Skin of body (tissue), 2 donors: Measurements from ENCODE around the gene ADD1. TPM values are rescaled to one million over a fixed set of nuclear protein-coding genes. Genes with fewer than 3 reads are reported as not detected.

ENCODE experiments used
- DNase-seq: peaks from one replicate; lab custom pipeline; 2025; lab: John Stamatoyannopoulos, UW
- total RNA-seq: library from RNA; depleted of rRNA; stranded (reverse); fragments of >200 nt; gene quantifications from one replicate; pipeline ENCODE4 v1.2.3, GENCODE V29; 2014

ADD1 gene
- total RNA-seq, 1 donor from 2014 or later, result 159 TPM

DNA sequence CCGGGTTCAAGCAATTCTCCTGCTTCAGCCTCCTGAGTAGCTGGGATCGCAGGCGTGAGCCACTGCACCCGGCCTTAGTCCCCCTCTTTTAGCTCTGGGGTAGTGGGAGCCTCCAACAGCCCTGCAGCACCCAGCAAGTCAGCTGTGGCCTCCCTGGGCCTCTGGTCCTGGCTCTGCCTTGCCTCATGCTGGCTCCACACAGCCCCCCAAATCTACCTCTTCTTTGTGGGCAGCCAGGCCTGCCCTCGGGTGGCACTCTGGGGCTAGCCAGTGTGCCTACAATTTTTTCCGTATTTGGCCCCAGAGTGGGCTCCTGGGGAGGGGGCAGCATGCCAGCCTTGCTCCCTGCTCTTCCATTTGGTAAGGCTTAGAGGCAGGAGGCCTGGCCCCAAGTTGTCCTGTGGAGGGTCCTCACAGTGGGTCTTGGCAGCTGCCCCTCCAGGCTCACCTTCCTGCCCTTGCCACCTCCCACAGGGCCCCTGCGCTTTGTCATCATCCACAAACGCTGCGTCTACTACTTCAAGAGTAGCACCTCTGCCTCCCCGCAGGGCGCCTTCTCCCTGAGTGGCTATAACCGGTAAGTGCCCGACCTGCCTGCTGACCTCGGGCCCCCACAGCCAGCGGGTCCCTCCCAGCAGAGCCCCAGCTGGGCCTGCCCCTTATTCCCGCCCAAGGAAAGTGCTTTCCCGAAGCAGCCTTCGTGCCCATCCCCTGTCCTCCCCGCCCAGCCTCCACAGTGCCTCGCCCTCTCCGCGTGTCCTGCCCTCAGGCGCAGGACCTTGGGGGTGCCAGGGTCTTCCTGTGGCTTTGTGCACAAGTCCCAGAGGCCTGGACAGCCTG is 21.0 kb upstream of the ADD1 start:
- no peak for DNase-seq

DNA sequence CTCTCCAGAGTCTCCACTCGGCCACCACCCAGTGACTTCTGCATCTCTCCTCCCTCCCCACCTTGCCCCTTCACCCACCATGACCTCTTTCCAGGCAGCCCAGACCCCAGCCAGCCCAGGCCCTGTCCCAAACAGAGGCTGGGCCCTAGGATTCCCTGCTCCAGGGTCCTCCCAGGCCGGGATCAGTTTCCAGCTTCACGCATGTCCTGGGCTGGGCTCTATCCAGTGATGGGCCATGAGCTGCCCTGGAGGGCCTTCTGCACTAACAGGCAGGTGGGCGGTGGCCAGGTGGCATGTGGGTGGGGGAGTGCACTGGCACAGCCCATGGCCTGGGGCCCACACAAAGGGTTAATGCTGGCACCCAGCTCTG is 20.4 kb upstream of the ADD1 start:
- DNase-seq, result no peak

DNA sequence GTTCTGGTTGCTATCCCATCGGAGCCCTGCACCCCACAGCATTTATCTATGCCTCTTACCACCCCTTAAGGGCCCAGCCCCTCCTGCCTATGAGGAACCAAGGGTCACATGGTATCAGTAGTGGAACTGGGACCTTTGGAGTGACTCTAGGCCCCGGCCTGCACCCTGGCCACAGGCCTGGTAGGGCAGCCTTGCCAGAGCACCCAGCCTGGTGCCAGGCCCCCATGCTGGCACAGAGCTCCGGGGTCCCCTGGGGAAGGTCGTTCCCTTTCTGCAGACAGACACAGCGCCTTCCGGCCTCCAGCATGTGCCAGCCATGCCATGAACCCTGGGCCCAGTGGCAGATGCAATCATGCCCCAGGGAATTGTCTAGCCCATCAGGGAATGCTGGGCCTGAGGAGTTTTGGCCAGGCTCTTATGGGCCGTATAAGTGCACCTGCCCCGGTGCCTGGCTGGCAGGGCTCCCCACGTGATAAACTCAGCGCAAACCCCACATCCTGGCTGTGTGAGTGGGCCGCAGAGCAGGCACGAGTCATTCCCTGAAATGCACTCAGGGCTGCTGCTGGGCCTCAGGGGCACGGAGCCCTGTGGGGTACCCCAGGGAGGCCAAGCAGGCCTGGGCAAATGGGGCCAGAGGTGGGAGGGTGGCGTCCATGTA is 19.8 kb upstream of the ADD1 start:
- no peak for DNase-seq

DNA sequence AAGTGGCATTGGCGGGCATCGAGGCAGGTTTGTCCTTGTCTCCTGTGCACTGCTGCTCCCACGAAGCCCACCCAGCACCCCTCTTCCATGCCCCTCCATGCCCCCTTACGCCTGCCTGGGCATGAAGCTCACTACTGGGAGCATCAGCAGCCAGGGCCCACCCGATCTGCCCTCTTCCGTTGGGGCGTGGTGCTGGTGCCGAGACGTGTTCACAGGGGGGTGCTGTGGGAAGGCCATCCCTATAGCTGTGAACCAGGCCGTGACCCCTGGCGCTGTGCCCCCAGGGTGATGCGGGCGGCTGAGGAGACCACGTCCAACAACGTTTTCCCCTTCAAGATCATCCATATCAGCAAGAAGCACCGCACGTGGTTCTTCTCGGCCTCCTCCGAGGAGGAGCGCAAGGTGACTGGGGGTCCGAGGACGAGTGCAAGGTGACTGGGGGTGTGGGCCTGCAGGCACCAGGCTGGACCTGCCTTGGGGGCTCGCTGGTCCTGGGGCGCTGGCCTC is 19.3 kb upstream of the ADD1 start:
- DNase-seq, result no peak

DNA sequence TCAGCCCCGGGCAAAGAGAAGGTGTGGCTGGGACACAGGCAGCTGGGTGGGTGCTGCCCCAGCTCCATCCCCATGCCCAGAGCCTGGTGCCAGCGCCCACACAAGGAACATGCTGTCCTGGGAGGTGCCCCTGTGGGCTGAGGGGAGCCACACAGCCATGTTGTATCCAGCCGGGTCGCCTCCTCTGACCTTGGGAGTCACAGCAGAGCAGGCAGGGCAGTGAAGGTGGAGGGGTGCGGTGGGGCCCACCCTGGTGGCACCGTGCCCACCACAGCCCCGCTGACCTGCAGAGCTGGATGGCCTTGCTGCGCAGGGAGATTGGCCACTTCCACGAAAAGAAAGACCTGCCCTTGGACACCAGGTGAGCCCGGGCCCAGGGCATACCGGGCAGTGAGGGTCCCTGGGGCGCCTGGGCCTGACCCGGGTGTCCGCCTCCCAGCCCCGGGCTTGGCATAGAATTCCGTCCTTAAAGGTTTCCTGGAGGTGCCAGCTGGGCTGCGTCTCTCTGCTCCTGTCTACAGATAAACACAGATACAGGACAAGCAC is 18.7 kb upstream of the ADD1 start:
- DNase-seq, result no peak

DNA sequence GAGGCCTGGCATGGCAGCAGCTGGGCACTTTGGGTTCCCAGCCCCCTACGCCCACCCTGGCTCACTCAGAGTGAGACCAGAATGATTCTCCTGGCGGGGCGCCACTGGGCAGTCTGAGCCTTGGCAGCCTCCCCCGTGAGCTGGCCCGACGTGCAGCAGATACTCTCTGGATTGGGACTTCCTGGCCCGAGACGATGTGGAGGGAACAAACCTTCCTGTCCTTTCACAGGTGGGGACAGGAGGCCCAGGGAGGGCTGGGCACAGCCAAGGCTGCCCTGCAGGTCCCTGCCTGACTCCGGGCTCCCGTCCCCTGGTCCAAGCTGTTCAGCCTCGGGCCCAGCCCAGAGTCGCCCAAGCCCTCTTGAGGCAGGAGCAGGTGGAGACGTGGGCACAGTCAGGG is 17.9 kb upstream of the ADD1 start:
- no peak for DNase-seq

DNA sequence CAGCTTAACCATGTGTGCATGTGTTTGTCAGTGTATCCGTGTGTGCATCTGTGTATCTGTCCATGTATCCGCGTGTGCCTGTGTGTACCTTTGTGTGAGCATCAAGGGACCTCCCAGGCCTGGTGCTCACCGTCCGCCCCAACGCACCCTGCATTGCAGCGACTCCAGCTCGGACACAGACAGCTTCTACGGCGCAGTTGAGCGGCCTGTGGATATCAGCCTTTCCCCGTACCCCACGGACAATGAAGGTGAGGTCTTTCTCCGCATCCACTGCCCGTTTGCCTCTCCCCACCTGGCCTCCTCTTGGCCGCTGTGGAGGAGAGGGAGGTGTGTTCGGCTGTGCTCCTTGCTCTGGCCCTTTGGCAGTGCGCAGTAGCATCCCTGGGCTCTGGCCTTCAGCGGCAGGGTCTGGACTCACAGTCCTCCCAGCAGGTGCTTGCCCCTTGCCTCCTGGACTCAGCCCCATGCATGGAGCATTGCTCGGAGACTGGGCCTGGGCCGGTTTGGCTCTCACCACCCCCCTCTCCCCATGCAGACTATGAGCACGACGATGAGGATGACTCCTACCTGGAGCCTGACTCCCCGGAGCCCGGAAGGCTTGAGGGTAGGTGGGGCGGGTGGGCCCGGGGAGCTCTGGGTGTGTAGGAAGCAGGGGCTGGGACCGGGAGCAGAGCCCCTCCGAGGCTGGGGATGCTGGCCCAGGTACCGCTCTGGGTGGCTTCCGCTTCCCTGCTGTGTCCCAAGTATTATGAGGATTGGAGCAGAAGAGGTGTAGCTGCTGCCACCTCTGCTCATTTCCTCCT is 16.4 kb upstream of the ADD1 start:
- DNase-seq, result no peak

DNA sequence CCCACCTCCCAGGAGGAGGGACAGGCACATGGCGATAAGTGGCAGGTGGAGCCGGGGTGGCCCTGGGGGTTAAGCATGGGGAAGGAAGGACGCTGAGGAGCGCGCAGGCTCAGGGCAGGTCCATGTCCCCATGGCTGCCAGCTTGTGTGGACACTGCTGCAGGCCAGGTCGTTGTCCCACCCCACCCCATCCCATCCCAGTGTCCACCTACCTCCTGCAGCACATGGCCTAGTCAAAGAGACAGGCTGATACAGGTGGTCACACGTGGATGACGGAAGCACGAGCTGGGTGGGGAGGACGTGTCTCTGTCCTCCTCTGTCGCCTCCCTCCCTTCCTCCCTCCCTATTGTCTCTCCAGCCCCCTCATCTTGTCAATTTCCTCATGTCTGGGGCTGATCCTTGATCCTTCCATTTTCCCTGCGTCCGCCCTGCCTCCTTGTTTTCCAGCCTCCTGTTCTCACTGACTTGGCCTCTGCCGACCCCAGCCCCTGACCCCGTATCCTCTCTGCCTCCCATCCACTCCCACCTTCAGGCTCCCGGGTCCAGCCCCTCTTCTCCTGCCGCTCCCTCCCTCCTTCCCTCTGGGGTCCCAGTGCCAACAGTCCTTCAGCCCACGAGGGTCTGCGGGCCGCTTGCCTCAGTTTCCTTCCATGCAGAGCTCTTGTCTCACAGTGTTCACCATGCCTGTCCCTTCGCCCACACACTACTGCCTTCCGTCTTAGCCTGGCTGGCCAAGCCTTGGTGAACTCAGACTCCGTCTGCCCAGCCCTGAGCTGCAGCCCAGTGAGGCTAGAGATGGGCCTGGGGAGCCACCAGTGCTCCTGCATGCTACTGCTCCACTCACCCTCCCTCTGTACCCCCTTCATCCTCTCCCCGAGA is 15.5 kb upstream of the ADD1 start:
- DNase-seq, result no peak

DNA sequence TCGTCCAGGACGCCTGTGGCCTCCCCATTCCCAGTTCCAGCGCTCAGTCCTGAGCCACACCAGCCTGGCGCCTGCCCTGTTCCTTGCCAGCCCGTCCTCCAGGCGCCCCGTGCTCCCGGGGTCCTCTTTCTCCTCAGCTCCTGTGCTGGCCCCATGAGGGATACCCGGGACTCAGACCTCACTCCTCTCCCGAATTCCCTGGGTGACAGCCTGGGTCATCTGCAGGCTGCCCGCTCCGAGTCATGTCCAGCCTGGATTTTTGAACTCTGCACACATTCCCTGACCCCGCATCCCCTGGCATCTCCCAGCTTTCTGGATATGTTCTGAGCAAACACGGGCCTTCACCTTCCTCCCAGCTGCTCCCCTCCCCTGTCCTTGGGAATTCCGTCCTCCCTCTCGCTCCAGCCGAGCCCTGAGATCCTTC is 14.9 kb upstream of the ADD1 start:
- no peak for DNase-seq

DNA sequence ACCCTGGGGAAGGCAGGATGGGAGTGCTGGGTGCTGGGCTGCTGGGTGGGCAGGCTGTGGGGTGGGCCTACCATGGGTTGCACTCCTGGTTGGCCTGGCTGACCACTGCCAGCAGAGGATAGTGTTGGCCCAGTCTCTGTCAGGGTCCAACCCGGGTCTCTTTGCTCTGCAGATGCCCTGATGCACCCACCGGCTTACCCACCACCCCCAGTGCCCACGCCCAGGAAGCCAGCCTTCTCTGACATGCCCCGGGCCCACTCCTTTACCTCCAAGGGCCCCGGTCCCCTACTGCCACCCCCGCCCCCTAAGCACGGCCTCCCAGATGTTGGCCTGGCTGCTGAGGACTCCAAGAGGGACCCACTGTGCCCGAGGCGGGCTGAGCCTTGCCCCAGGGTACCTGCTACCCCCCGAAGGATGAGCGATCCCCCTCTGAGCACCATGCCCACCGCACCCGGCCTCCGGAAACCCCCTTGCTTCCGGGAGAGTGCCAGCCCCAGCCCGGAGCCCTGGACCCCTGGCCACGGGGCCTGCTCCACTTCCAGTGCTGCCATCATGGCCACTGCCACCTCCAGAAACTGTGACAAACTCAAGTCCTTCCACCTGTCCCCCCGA is 14.2 kb upstream of the ADD1 start:
- no peak for DNase-seq

DNA sequence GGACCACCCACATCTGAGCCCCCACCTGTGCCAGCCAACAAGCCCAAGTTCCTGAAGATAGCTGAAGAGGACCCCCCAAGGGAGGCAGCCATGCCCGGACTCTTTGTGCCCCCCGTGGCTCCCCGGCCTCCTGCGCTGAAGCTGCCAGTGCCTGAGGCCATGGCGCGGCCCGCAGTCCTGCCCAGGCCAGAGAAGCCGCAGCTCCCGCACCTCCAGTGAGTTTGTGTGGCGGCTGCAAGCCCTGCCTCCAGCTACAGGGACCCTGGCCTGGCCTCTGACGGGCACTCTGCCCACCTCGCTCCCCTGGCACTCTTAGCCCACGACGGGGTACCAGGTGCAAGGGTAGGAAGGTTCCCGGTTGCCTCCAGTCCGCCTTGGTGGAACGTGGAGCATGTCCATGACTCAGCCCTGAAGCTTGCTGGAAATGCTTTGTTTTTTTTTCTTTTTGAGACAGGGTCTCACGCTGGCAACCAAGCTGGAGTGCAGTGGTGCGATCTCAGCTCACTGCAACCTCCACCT is 13.7 kb upstream of the ADD1 start:
- DNase-seq, result no peak

DNA sequence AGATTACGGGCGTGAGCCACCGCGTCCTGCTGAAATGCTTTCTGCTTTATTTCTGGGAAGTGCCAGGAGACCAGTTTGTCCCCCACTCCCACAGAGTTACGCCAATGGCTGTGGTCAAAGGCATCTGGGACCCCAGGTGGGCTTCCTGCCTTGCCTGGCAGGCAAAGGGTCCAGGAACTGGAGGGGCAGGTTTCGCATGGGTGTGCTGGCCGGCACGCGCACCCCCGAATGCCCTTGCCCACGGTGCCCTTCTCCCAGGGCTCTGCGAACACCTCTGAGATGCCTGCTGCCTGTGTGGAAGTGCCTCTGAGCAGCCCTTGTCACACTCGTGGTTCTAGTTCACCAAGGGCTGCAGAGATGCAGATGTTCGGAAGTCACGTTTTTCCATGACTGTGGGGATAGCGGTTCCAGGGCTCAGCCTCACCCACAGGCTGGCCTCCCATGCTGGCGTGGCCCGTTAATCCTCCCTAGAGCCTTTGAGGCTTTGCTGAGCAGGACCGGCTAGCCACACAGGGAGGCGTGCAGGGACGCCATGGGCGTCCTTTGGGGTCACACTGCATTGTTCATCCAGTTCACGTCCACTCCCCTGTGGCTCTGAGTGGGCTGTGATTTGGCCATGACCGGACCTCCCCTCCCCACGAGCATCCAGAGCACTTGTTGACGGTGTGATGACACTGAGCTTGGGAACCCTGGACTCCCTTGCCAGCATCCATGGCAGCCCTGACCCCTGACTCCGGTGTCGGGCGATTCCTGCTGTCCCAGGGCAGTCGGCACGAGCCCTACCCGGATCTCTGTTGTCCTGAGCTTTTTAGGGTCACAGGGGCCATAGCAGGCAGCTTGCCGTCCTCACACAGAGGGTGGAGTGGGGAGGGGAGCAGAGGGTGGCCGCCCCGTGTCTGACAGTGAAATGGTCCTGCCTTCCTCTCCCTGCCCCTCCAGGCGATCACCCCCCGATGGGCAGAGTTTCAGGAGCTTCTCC is 12.7 kb upstream of the ADD1 start:
- DNase-seq, result no peak

DNA sequence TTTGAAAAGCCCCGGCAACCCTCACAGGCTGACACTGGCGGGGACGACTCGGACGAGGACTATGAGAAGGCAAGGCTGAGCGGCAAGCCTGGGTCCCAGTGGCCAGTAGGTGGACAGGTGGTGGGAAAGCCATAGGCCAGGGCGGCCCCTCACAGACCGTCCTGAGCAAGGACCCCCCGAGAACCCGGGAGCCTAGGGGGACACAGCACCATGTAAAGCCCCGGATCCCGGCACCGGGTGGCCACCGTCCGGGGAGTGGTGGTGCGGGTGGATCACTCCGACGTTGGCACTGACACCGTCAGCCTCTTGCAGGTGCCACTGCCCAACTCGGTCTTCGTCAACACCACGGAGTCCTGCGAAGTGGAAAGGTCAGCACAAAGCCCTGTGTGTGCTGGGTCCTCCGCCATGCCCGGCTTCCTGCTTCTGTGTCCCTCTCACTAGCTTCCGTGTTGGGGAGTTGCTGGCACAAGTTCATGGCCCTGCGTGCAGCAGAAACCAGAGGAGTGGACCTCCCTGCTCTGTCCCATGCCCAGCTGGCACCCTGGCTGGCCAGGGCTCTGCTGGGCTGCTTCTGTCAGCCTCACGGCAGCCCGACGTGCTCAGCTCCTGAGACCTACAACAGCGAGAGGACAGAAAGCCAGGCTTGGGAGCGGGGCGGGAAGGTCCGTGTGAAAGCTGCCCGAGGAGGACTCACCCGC is 11.9 kb upstream of the ADD1 start:
- no peak for DNase-seq

DNA sequence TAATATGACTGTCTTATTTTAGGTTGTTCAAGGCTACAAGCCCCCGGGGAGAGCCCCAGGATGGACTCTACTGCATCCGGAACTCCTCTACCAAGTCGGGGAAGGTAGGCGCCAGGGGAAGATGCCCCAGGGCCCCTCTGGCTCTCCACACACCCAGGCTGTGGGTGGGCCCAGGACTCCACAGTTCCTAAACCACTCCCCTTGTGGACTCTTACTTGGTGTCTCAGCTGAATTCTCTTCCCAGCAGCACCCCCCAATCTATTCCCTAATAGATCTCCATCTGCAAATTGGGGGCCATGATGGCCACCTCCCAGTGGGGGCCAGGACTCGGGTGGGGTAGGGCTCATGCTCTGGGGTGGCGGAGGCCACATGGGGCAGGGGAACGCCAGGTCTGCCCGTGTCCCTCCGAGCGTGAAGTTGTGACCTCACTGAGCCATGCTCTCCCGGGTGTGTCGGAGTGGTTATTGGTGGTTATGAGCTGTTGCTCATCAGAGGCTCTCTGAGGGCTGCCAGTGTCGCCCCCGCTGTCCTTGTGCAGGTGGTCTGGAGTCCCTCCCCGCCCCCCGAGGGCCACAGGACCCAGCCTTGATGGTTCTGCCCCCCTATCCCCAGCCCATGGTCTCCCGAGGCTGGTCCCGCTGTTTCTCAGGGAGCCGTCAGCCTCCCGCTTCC is 11.2 kb upstream of the ADD1 start:
- DNase-seq, result no peak

DNA sequence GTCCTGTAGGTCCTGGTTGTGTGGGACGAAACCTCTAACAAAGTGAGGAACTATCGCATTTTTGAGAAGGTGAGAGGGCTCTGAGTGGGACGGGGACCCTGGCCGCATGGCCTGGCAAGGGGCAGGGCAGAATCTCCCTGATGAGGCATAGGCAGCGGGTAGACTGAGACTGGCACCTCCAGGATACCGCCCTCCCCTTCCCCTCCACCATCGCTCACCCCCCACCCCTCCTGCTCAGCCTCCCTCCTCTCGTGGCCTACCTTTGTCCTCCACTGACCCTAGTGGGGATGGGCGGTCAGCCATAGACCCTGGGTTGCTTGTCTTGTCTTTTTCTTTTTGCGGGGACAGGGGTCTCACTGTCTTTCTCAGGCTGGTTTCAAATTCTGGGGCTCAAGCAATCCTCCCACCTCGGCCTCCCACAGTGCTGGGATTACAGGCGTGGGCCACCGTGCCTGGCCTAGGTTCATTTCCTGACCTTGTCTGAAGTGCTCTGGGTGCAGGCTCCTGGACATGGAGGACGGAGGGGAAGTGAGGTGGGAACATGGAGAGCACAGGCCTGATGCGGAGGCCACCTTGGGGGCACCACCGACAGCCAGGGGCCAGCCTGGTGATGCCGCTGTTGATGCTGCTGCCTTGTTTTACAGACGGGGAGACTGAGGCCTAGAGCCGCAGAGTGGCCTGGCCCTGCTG is 10.5 kb upstream of the ADD1 start:
- DNase-seq, result no peak

DNA sequence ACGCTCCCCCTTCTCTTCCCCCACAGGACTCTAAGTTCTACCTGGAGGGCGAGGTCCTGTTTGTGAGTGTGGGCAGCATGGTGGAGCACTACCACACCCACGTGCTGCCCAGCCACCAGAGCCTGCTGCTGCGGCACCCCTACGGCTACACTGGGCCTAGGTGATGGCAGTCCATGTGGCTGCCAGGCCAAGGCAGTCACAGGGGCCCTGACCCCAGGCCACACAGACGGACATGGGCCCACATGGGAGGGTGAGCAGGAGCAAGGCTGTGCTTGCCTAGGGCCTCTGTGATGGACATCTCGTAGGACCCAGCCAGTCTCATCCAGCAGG is 10.0 kb upstream of the ADD1 start:
- no peak for DNase-seq
